NCI-H2081 treated with DMSO at 0.1 percent for 48 hours (cell line): ENCODE results near the gene DCANP1.

Experiments used
- DNase-seq: peaks from one replicate; lab custom pipeline; 2025; lab: John Stamatoyannopoulos, UW

The DCANP1 gene

GRCh38 chr5:135441350-135441831 lies 5.8 kb downstream of the DCANP1 start:
- DNase-seq, result no peak

DNA sequence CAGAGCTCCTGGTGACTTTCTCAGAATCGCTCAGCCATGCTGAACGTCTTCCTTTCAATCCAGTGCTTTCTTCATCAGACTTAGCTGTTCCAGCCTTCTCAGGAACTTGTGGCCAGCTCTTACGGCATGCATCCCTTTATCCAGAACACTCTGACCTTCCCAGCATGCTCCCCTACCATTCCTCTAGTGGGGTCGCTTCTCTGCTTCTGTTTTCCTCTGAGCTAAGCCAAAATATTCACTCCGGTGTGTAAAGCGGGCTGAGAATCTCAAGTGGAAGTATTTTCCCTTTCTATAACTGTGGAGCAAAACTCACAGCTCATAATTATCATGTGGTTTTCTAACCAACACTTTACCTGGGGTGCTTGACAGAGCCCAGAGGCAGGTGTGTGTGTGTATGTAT lies 6.2 kb downstream of the DCANP1 start:
- no peak for DNase-seq

DNA sequence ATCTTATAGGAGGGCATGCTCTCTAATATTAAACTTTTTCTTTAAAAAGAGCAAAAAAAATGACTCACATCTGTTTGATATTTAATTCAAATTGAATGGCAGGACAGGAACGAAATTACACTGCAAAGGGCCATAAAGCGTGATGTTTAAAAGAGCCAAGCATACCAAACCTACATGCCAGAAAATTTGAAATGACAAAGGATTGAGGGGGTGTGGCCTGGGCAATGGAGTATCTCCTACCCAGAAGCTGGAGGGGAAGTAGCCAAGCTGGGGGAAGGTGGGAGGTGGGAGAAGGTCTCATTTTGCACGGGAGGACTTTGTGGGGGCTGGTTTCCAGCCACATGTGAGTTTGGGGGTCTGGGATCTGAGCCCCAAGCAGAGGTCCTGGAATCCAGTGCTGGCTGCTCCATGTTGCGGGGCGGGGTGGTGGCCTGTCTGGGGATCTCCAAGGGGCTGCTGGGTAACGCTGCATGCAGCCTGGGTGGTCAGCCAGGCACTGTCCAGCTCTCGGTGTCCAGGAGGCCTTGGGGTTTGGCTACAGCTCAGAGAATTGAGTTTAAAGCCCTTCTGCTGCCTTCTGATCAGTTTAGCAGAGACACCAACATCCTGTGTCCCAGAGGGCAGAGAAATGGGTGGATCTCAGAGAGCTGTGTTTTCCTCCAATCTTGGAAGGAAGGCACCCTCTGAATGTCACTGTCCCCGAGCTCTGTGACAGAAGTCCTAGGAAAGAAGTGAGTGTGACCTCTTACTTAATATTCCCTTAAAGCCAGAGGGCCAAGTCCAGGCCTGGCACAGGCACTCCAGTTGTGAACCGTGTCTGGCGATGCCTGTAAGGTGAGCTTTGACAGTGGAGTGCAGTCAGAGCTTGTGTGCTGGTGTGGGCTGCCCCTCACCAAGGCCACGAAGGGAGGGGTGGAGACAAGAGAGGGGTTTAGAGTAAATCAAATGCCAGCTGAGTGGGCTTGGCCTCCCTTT lies 7.6 kb downstream of the DCANP1 start:
- no peak for DNase-seq

DNA sequence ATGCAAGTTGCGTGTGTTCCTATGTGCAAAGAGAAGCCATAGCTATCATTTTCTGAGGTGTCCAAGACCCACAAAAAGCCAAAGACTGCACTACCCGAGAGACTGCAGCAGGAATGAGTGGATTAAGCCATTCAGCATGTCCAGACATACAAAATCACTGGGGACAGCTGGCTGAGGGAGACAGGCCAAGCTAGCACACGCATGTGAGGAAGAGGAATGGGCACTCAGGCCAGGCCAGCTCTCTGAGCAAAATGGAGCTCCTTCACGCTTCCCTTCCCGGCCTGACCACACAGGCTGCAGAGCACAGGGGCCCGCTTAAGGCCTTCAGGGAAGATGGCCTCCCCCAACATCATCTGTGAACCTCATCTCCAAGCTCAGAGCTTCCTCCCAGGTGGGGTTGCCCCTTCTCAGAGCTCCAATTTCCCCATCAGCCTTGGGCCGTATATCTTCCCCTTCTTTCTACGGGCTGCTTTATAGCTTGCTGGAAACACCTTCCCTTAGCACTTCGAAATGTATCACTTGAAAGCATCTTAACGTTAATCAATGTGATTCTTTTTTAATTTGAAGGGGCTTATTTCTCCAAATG lies 8.4 kb downstream of the DCANP1 start:
- no peak for DNase-seq

DNA sequence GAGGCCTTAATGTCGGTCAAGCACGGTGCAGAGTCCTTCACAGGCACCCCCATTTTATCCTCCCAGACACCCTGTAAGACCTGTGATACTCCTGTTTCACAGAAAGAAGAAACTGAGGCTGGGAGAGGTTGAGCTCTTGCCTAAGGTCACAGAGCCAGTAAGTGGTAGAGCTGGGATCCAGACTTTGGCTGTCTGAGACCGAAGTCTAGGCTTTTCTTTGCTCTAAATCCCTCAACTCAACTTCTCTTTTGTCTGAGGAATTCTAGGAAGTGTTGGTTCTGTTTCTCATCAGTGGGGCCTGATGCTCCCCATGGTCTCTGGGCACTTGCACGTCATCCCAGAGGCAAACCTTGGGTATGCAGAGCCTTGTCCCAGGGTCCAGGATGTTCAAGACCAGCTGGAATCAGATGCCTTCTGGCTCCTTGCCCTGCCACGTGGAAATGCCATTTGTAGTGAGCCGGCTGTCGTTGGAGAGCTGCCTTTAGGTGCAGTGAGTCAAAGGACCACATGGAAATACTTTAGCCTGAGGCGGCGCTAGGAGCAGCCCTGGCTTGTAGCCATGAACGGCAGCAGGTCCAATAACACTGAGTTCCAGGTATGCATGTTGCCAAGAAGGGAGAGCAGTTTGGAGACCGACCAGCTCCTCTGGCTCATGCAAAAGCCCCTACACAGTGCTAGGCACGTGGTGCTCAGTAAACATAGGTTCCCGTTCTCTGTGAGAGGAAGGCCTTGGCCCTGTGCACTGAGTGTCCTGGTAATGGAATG lies 9.2 kb downstream of the DCANP1 start:
- DNase-seq, result no peak

- no peak for DNase-seq
Observed at GRCh38 chr5:135437422-135437795, 9.7 kb downstream of the DCANP1 start.

- DNase-seq, result no peak
Observed at GRCh38 chr5:135436951-135437418, 10.2 kb downstream of the DCANP1 start.

GRCh38 chr5:135435467-135436330 lies 11.4 kb downstream of the DCANP1 start:
- no peak for DNase-seq

DNA sequence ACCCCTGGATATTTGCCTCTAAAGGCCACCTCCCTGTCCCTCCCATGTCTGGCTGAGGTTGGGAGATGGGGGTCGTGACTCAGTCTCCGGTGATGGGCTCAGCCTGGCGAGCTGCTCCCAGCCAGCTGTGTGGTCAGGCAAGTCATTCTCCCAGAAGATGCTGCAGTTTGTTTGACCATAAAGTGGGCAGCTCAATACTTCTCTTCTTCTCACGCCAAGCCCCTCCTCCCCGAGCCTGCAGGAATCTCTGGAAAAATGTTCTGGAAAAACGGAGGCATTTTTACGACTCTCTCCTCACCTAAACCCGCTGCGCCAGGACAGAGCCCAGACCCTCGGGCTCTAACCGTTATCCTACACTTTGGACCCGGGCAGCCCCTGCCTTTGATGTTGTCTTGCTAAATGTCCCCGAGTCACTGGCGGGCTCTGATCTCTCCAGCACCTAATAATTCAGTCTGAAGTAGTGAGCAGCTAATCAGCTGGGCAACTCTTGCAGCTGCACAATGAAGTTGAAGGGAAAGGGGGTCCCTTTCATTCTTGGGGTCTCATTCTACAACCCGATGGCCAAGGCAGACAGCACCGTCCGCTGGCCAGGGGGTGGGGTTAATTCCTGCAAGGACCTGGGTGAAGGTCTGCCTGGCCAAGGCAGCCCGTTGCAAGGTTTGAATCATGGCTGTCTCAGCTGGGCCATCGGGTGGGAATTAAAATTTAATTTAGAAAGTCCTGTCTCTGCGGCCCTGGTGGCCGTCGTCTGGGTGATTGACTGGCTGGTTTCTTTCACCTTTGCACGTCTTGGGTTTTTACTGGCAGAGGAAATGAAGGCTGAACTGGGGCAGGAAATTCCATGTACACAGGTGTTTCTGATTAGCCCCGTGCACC lies 12.3 kb downstream of the DCANP1 start:
- no peak for DNase-seq

DNA sequence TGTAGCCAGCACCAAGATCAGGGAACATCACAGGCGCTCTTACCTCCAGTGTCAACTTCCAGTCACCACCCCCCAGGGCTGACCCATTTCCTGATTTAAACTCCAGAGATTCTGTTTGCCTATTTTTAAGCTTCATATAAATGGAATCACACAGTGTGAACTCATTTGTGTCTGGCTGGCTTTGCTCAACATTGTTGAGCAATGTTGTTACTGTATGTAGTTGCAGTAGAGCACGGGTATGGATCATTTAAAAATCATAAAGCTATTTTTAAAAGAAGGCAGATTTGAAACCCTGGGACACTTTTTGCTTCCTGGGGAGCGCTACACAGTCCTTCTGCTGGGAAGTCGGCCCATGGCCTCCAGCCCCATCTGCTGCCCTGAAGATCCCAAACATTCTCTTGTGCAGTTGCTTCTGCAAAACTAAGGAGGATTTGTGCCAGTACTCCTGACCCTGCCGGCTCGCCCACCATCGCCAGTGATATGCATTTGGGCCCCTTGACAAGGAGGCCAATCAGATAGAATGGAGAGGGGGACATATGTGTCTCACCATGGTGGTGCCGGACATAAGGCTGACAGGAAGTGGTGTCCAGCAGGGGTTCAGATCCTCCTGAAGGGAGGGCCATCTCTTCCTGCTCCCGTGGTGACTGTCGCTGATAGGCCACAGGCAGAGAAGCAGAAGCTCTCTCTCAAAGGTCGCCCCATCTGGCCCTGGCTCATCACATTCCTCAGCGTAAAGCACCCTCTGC lies 13.3 kb downstream of the DCANP1 start:
- DNase-seq, result no peak

- no peak for DNase-seq
Observed at GRCh38 chr5:135432113-135432512, 15.0 kb downstream of the DCANP1 start.

DNA sequence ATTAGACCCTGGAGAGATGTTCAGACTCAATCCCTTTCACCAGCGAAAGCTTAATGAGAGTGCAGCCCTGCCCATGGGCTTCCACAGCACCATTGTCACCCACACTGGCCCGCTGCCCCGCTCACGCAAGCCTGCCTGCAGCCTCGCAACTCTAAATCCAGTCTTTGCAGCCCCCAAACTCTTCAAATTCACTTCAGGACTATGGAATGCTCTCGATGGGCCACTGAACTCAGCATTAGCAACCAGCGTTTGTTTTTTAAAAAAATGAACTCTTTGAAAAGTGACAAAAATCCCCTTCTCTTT lies 17.1 kb downstream of the DCANP1 start:
- DNase-seq, result no peak

- DNase-seq, result no peak
Observed at GRCh38 chr5:135429301-135430134, 17.6 kb downstream of the DCANP1 start.

GRCh38 chr5:135428586-135428985 lies 18.6 kb downstream of the DCANP1 start:
- no peak for DNase-seq

GRCh38 chr5:135426102-135427082 lies 20.8 kb downstream of the DCANP1 start:
- DNase-seq, result no peak

GRCh38 chr5:135425641-135426040 lies 21.5 kb downstream of the DCANP1 start:
- no peak for DNase-seq

DNA sequence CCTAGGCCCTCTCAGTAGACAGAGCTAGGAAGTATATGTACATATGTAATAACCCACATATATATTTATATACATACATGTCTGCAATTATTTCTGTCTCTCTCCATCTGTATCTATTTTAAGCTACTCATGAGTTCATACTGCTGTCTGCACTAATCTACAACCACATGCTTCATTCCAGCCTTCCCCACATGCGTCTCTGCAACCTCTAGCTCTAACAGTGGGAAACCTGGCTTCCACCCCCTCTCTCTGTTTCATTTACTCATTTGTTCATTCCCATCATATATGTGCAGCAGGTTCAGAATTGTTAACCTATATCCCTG lies 23.3 kb downstream of the DCANP1 start:
- DNase-seq, result no peak
